Suprapubic skin (tissue), 3 donors: ENCODE results near the gene GABARAPL1.

Source experiments
- CTCF ChIP-seq, 2 donors: fragments of 200-600 bp in 1 of 2; fragments of 450-650 bp in 1 of 2; sonication (generic) in 1 of 2; IDR thresholded peaks; one replicate each; pipeline ENCODE4 v1.5.1; 2016 to 2019; ENCODE audit warnings: antibody characterized with exemption in 2 of 2, mild to moderate bottlenecking in 1 of 2, moderate library complexity in 1 of 2
- POLR2A ChIP-seq, 2 donors: fragments of 450-650 bp; IDR thresholded peaks; one replicate each; pipeline ENCODE4 v1.6.1; 2017; ENCODE audit warnings: antibody characterized with exemption in 2 of 2, mild to moderate bottlenecking in 2 of 2, moderate library complexity in 2 of 2

- TF ChIP-seq POLR2A (IDR thresholded peaks at IDR 0.05) (no peak), CTCF (IDR thresholded peaks at IDR 0.05) (no peak)
Observed at GRCh38 chr12:10227648-10228047, 15.0 kb downstream of the GABARAPL1 start.
